Measurements from ENCODE around the gene FKRP.

- no peak for TF ChIP-seq CTCF (IDR thresholded peaks at IDR 0.05)
- no peak for TF ChIP-seq POLR2A (IDR thresholded peaks at IDR 0.05)
Observed at GRCh38 chr19:46775642-46776258, 29.9 kb downstream of the FKRP start.
